Kidney (tissue), 14 donors: ENCODE data around the gene RYR2. TPM values are rescaled to one million over a fixed set of nuclear protein-coding genes. Genes with fewer than 3 reads are reported as not detected.

Experiments used
- DNase-seq, 5 donors: peaks; one replicate each; pipeline ENCODE4 v3.0.0-alpha.2; 2013 to 2020
- FAIRE-seq: peaks from 2 replicates; lab custom pipeline; 2012; peaks lifted over from hg19 to GRCh38; lab: Jason Lieb, UNC
- H3K27ac ChIP-seq, 2 donors: one replicate each; pipeline ENCODE4 v1.7.0; 2013; ENCODE audit warnings: low read depth in 2 of 2, low read length in 2 of 2, inconsistent platforms in 1 of 2
- H3K27me3 ChIP-seq: one replicate; pipeline ENCODE4 v1.7.1; 2013; ENCODE audit warnings: low read length, inconsistent platforms; ENCODE audit not compliant: control insufficient read depth, insufficient read depth
- H3K36me3 ChIP-seq, 3 donors: one replicate each; pipeline versions ENCODE4 v1.7.0 to v1.7.1; 2013; ENCODE audit warnings: low read length in 3 of 3, control low read depth in 1 of 3, inconsistent platforms in 1 of 3; ENCODE audit not compliant: insufficient read depth in 3 of 3, control insufficient read depth in 2 of 3
- H3K4me1 ChIP-seq, 3 donors: one replicate each; pipeline versions ENCODE4 v1.7.0 to v1.7.1; 2013; ENCODE audit warnings: low read length in 3 of 3, inconsistent platforms in 1 of 3, low read depth in 1 of 3; ENCODE audit not compliant: control insufficient read depth in 2 of 3, insufficient read depth in 2 of 3
- H3K4me3 ChIP-seq, 3 donors: one replicate each; pipeline versions ENCODE4 v1.7.0 to v1.8.1; 2013; ENCODE audit warnings: low read length in 3 of 3, control low read depth in 1 of 3, inconsistent platforms in 1 of 3
- H3K9ac ChIP-seq, 3 donors: one replicate each; pipeline versions ENCODE4 v1.7.0 to v1.7.1; 2013; ENCODE audit warnings: low read length in 3 of 3, control low read depth in 1 of 3, inconsistent platforms in 1 of 3
- H3K9me3 ChIP-seq, 3 donors: one replicate each; pipeline versions ENCODE4 v1.7.0 to v1.7.1; 2013; ENCODE audit warnings: low read length in 3 of 3, control low read depth in 1 of 3, inconsistent platforms in 1 of 3; ENCODE audit not compliant: control insufficient read depth in 2 of 3, insufficient read depth in 1 of 3
- CTCF ChIP-seq: IDR thresholded peaks from 3 replicates; pipeline ENCODE4 v1.5.1; 2012; ENCODE audit warnings: mild to moderate bottlenecking, moderate library complexity, borderline replicate concordance; ENCODE audit not compliant: insufficient read depth; ENCODE audit errors: extremely low read depth
- intact Hi-C: fragments of 100-400 bp; cut with DNase I; formaldehyde crosslinking; loops from one replicate; pipeline ENCODE4 v1.11.1; 2022
- polyA plus RNA-seq: library from polyadenylated mRNA; stranded (reverse); fragments of 350-450 nt; fragmentation: Illumina TruSeq; extraction: RNeasy Lipid Tissue Mini Kit (QIAGEN cat#74804); gene quantifications from one replicate; pipeline ENCODE4 v1.2.3, GENCODE V29; 2014; ENCODE audit warnings: low read depth, low replicate concordance; ENCODE audit not compliant: insufficient read depth
- total RNA-seq: library from RNA; stranded (reverse); fragmentation: NEBNext Ultra II Directional; extraction: Animal tissue kit (Norgen Biotek cat#: 25700); gene quantifications from one replicate; pipeline ENCODE4 v1.2.1, GENCODE V29; 2021
- donor health status: control.
- donor health status: control.
- donor health status: control.
- donor health status: control.
- donor health status: control.
- donor health status: DM: yes; HTN: yes; CAD: no.
- donor health status: Normal renal cell carcinoma (clear cell type).

RYR2 gene
- total and polyA plus RNA-seq, 2 donors from 2014 or later, result 0.28 to 0.60 TPM

- FAIRE-seq (no peak), DNase-seq (no peak)
- Histone ChIP-seq H3K4me1 (no peaks in the 10 kb centered on the region), H3K4me3 (no peak overlapping the region), H3K27me3 (no peaks in the 10 kb centered on the region), H3K27ac (no peak overlapping the region), H3K9me3 (no peaks in the 10 kb centered on the region), H3K9ac (no peak overlapping the region), H3K36me3 (no peaks in the 10 kb centered on the region)
- intact Hi-C loops, result no loop called here
- TF ChIP-seq CTCF, result no peak
These were observed 744.2 kb downstream of the RYR2 start for GRCh38 chr1:237786066-237786719.

GRCh38 chr1:237788069-237788468, 746.1 kb downstream of the RYR2 start:
- Histone ChIP-seq H3K9me3 (no peaks in the 10 kb centered on the region), H3K4me3 (no peak overlapping the region), H3K9ac (no peak overlapping the region), H3K36me3 (no peaks in the 10 kb centered on the region), H3K27ac (no peak overlapping the region), H3K4me1 (no peaks in the 10 kb centered on the region), H3K27me3 (no peaks in the 10 kb centered on the region)
- intact Hi-C loops, result no loop called here
- DNase-seq, result no peak
- no peak for TF ChIP-seq CTCF
- FAIRE-seq, result no peak

GRCh38 chr1:237789619-237790018, 747.6 kb downstream of the RYR2 start:
- intact Hi-C loops, result no loop called here
- no peak for TF ChIP-seq CTCF
- no peaks in the 10 kb centered on the region for H3K27me3 ChIP-seq

GRCh38 chr1:237791592-237791991, 749.6 kb downstream of the RYR2 start:
- no peak overlapping the region for H3K9ac ChIP-seq
- no peaks in the 10 kb centered on the region for H3K27me3 ChIP-seq
- no peak for DNase-seq
- H3K4me3 ChIP-seq, result no peak overlapping the region
- no peaks in the 10 kb centered on the region for H3K4me1 ChIP-seq
- TF ChIP-seq CTCF, result no peak
- no peaks in the 10 kb centered on the region for H3K36me3 ChIP-seq
- intact Hi-C loops, result no loop called here
- no peak for FAIRE-seq
- H3K27ac ChIP-seq, result no peak overlapping the region
- no peaks in the 10 kb centered on the region for H3K9me3 ChIP-seq

More at GRCh38 chr1:237789619-237790018, 747.6 kb downstream of the RYR2 start:
- Histone ChIP-seq H3K9me3 (no peaks in the 10 kb centered on the region), H3K36me3 (no peaks in the 10 kb centered on the region), H3K4me3 (no peak overlapping the region), H3K27ac (no peak overlapping the region), H3K9ac (no peak overlapping the region), H3K4me1 (no peaks in the 10 kb centered on the region)
- FAIRE-seq, result no peak
- DNase-seq, result no peak
